ENCODE measurements around the gene NAA30.

Gene NAA30

GRCh38 chr14:57400556-57401494, 10.4 kb downstream of the NAA30 start:
- no peak for DNase-seq (ENCODE audit: low spot score)

GRCh38 chr14:57401501-57401900, 11.1 kb downstream of the NAA30 start:
- DNase-seq (ENCODE audit: low spot score): no peak

GRCh38 chr14:57402173-57402852, 11.9 kb downstream of the NAA30 start:
- no peak for DNase-seq (ENCODE audit: low spot score)

- no peak for DNase-seq (ENCODE audit: low spot score)
Measured at GRCh38 chr14:57403521-57403864, 13.1 kb downstream of the NAA30 start.

- DNase-seq (ENCODE audit: low spot score): no peak
Measured at GRCh38 chr14:57405562-57405961, 15.2 kb downstream of the NAA30 start.

- no peak for DNase-seq (ENCODE audit: low spot score)
Measured at GRCh38 chr14:57408037-57408436, 17.7 kb downstream of the NAA30 start.

- DNase-seq (ENCODE audit: low spot score): no peak
Measured at GRCh38 chr14:57408634-57409033, 18.2 kb downstream of the NAA30 start.

GRCh38 chr14:57412341-57412740, 22.0 kb downstream of the NAA30 start:
- DNase-seq (ENCODE audit: low spot score): no peak

GRCh38 chr14:57413849-57414248, 23.5 kb downstream of the NAA30 start:
- no peak for DNase-seq (ENCODE audit: low spot score)

GRCh38 chr14:57417228-57417627, 26.8 kb downstream of the NAA30 start:
- DNase-seq (ENCODE audit: low spot score): no peak

GRCh38 chr14:57418999-57419398, 28.6 kb downstream of the NAA30 start:
- DNase-seq (ENCODE audit: low spot score): no peak

- DNase-seq (ENCODE audit: low spot score): no peak
Measured at GRCh38 chr14:57420033-57420432, 29.6 kb downstream of the NAA30 start.

- DNase-seq (ENCODE audit: low spot score): no peak
Measured at GRCh38 chr14:57420986-57421385, 30.6 kb downstream of the NAA30 start.

GRCh38 chr14:57435923-57436322, 45.5 kb downstream of the NAA30 start:
- no peak for DNase-seq (ENCODE audit: low spot score)

GRCh38 chr14:57461777-57462320, 71.5 kb downstream of the NAA30 start:
- DNase-seq (ENCODE audit: low spot score): no peak

- no peak for DNase-seq (ENCODE audit: low spot score)
Measured at GRCh38 chr14:57462551-57462950, 72.2 kb downstream of the NAA30 start.

- no peak for DNase-seq (ENCODE audit: low spot score)
Measured at GRCh38 chr14:57464008-57464730, 73.8 kb downstream of the NAA30 start.

All from kidney capillary endothelial cell (primary cell).